Inflammatory macrophage (primary cell): ENCODE results near the gene C1orf116.

Source experiments
- DNase-seq, 2 donors: peaks; one replicate each; pipeline ENCODE4 v3.0.0-alpha.2; 2020 to 2022

The C1orf116 gene

DNA sequence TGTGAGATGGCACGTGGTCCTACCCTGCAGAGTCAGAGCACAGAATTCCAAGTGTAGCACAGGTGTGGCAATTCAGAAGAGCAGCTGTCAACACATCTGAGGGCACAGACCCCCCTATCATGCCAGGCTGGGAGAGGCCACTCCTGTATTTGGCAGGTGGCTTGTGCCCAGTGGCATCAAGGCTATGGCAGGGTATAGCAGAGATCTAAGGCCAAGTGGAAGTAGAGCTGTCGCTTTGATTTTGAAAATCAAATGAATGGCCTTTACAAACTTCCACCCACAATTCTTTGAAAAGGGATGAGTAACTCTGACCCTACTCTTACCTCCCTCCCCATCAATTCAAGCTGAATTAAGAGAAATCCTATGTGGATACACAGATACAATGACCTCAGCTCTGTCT lies 13.4 kb downstream of the C1orf116 start:
- no peak for DNase-seq

DNA sequence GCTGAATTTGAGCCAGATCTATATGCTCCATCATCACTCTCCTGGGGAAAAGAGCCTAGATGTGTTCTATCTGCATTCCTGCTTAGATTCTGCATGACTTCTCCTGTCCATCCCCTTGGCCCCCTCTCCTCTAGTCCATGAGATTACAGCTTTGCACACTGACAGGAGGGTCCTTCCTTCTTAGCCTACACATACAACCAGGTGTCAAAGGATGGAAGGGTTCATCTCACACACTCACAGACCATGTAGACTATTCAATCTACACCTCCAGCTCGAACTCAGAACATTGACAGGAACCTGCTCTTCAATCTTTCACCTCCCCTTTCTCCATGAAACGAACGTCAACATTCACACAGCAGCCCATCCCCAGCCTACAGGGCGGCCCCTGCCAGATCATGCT lies 13.8 kb downstream of the C1orf116 start:
- no peak for DNase-seq

DNA sequence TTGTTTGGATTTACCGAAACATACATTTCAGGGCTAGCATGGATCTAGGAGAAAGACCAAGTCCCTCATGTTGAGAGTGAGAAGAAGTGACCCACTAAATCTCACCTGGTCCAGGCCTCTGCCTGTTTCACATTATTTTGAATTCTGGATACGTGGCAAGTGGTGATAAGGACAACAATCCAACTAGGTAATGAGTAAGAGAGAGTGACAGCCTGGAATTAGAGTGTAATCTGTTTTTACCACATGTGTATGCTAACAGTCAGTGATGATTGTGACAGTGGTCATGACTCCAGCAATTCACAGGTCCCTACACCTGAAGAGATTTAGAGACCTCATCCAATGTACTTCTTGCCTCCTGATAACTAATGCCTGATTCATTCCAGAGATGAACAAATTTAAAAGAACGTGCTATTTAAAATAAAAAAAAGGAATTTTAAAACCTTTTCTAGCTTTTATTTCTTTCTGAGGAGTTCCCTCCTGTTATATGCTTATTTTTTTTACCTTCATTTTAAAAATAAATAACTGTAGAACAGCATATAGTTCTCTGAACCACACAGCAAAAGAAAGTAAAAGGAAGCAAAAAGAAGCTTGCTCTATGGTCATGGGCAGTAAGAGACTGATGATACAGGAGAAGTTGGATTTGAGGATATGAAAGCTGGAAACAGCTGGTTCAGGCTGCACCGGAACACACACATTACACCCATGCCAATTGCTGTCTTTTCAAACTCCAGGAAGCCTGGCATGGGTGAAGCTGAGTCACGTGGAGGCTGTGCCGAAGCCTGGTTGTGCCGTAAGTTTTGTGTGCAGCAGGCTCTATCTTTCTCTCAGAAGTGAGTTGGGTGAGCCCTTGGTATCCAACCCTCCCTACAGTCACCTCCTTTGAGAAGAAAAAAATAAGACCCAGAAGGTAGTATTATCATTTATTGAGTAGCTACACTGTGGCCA lies 14.7 kb downstream of the C1orf116 start:
- peak; percentile 55 to 83 for DNase-seq

DNA sequence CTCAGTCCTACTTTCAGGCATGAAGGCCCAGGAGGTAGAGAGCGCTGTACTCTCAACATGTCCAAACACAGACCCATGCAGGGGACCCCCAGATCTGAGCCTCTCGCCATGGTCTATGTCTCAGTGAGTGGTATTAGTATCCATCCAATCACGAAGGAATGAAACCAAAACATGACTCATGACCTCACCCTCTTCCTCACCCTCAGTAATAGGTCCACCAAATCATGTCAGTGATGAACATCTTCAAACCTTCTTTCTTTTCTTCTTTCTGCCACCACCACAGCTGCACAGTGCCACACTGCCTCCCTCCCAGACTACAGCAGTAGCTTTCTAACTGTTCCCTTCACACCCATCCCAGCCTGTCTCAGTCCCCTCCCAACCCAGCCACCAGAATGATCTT lies 16.8 kb downstream of the C1orf116 start:
- DNase-seq, result no peak

DNA sequence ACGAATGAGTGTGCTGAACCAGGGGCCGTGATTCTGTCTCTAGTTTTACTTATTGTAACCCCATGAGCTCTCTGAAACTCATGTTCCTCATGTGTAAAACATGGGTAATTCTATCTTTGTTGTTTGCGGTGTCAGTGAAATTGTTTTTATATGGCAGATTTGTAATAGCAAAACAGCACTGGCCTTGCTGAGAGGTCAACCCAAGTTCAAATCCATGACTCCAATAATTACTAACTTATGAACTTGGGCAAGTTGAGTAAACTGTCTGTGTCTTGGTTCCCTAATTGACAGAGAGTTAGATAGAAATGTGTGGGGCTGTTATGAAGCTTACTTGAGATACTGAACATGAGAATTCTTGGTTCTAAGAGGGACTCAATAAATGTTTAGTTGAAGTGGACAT lies 17.8 kb downstream of the C1orf116 start:
- peak; percentile 33 to 37 for DNase-seq

DNA sequence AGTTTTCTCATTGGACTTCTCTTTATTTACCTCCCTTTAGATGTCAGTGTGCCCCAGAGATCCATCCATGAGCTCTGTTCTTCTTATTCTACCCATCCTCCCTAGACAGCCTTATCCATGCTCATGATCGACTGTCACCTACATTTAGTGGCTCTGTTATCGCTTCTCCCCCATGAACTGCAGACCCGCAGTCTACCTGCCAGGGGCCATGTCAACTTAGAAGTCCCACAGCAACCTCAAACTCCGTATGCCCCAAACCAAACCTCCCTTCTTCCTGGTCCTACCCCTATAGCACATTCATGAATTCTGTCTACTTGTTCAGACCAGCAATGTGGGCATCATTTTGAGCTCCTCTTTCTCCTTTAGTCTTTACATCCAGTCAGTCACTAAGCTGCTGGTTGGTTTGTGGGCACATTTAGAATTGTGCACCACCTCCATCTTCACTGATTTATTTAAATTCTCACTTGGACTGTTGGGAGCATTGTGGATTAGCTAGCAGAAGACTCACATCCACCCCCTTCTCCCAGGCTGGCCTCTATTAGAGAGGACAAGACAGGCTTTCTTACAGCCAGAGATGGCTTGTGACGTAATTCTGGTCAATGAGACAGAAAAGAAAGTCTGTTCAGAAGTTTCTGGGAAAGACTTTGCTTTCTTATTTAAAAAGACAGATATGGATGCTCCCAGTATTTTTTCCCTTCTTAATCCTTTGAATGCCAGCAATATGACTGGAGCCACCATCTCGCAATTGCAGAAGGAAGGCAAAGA lies 19.1 kb downstream of the C1orf116 start:
- DNase-seq, result no peak

DNA sequence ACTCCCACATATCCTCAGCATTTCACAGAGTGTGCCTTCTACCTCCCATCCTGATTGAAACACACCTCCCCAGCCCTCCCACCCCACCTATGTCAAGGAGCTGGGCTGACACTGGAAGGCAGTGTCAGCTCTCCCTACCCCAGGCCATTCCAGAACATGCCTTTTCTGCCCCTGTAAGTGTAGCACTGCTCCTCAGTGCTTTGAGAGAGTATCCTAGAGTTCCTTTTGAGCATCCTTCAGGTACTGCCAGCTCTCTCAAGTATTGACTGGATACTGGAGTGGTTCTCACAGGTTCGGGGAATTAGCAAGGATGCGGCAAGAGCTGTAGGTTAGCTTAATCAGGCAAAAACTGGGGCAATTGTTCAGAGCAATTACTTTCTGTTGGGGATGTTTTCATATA lies 21.8 kb downstream of the C1orf116 start:
- no peak for DNase-seq

DNA sequence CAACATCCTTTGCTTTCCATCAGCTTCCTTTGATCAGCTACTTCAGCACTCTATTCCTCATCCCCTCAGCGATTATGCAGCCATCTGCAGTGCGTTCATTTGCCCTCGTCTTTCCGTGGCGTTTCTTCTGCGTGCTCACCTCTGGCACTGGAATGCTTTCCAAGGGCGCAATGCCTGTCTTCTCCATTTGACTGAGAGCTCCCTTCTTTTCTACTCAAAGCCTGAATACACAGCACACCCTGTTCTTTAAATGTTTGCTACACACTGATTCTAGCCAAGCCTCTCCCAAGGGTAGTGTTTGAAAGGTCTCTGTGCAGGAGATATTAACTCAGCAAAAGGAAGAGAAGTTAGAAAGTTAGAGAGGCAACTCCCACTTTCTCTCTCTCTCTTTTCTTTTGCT lies 22.6 kb downstream of the C1orf116 start:
- DNase-seq, result no peak

DNA sequence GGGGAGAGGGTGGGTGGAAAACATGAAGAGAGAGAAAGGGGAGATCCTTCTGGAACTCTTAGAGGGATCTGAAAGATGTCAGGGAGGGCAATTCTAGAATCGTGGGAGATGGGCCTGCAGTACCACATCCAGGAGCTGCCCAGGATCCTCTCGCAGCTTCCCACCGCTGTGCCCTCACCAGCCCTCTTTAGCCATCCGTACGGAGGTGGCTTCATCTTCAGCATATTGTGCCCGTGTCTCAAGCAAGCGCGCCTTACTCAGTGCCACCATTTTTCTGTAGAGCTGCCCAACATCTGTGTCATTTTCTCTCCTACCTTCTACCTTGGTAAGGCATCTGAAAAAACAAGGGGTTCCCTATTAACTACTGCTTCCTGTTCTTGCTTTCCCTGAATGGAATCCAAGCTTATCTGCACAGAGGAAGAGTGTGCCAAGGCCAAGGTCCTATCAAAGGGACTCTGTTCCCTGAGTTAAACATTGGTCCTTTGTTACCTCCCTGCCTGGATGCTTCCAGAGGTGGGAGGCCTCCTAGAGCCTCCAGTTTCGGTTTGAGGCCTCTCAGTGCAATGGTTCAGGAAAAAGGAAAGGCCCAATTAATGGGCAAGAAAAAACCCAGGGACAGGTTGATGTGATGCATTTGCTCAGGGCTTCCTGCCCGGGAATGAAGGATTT lies 23.2 kb downstream of the C1orf116 start:
- no peak for DNase-seq

DNA sequence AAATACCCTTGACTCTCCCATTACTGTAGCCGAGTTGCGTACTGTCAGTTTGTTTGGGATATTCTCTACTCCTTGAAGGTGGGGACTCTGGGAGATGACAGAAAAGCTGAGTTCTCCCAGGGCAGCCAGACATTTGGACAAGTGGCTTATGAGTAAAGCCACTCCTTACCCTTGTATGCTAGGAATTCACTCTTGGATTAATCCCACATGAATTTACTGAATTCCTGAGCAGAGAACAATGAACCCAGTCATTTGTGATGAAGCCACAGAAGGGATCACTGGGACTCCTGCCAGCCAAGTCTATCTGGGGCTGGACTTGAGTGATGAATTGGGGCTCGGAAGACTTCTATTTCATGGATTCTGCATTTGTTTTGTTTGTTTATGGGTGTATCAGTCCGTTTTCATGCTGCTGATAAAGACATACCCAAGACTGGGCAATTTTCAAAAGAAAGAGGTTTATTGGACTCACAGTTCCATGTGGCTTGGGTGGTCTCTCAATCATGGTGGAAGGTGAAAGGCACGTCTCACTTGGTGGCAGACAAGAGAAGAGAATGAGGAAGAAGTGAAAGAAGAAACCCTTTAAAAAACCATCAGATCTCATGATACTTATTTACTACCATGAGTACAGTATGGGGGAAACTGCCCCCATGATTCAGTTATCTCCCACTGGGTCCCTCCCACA lies 25.1 kb downstream of the C1orf116 start:
- DNase-seq, result no peak

DNA sequence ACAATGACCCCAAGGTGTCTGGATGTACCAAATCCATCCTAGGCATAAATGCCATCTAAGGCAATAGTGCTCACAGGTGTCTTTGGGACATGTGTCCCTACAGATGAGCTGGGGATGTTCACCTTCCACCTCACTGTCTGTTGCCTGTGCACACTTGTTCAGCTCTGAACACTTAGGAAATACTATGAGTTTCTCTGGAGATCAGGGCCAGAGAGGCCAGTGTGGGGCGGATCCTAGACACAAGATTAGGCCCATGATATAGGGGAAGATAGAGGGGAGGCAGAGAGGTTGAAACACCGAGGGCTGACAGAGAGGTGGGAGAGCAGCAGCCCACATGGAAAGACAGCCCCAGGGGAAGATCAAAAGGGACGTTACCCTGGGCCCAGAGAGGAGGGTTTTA lies 25.6 kb downstream of the C1orf116 start:
- DNase-seq, result no peak

DNA sequence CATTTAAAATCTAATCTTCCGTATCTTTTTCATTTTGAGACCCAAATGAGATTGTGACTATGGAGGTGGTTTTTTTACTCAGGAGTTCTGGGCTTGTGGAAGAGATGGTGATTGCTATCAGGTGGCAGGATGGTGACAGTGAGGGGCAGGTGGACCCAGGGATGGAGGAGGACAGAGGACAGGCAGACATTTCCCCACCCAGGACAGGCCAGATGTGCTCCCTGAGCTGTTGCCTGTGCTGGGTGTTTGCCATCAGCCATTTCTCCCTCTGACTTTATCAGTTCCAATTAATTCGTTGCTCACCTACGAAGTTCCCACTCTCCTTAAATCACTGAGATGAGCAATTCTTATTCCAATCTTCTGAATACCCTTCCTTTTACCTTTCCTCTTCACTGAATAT lies 26.5 kb downstream of the C1orf116 start:
- no peak for DNase-seq

DNA sequence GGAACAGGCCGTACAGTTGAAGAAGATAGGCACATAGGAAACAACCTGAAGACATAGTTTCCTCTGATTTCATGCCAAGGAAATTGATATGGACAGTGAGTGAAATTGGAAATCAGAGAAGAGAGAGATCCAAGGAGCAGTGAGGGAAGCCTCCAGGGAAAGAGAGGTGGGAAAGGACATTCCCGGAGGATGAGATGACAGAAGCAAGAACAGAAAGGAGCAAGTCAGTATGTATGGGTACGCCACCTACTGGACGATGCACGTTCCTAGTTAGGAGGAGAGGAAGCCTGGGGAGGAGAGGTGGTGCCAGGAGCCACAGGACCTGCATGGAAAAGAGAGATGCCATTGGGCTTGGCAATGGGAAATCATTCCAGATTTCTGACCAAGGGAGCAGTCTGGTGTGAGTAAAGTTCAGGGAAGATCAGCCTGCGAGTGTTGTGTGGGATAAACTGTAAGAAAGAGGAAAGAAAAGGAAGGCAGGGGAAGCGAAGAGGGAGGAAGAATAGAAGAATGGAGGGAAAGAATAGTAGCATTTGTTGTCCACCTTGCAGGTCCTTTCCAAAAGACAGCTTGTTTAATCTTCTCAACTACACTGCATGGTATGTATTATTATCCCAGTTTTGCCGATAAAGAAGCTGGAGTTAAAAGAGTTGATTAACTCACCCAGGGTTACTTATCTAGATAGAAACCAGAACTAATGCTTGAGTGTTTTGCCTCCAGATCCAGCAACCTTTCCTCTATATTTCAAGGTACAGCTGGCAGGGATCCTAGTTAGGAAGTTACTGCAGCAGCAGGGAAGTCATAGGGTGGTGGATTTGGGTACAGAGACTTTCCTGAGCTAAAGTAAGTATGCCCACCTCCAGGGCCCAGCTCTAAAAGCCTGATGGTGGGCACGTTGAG lies 27.4 kb downstream of the C1orf116 start:
- peak; percentile 42 to 55 for DNase-seq

DNA sequence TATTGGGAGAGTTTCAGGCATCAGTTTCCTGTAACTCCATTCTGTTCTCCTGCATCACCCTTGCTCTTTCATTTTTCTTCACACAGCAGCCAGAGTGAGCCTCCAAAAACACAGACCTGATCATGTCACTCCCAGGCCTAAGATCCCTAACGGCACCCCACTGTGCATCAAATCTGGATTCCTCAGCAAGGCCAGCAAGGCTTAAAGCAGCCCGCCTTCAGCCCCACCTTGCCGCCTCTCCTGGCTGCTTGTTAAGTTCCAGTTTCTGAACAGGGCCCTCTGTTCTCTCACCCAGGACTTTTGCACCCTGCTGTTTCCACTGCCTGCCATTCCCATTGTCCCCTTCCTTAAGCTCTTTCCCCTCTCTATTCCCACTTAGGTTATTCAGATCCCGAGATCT lies 29.3 kb downstream of the C1orf116 start:
- DNase-seq, result no peak

DNA sequence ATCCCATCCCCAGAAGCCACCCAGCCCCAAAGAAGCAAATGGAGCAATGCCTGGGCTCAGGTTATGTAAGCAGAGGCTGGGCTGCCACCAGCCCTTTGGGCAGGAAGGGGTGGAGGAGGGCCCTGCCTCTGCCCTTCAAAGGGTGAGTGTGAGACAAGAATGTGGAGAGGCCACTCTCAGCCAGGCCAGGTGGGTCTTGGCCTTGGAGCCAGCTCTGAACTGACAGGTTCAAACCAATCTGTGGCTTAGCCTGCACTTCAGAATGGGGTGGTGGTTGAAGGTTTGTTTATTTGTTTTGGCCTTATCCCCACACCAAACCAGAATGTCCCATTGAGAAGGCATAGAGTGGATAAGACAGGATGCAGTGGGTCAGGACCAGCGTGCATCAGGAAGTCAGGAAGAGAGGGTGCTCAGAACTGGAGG lies 29.8 kb downstream of the C1orf116 start:
- no peak for DNase-seq

DNA sequence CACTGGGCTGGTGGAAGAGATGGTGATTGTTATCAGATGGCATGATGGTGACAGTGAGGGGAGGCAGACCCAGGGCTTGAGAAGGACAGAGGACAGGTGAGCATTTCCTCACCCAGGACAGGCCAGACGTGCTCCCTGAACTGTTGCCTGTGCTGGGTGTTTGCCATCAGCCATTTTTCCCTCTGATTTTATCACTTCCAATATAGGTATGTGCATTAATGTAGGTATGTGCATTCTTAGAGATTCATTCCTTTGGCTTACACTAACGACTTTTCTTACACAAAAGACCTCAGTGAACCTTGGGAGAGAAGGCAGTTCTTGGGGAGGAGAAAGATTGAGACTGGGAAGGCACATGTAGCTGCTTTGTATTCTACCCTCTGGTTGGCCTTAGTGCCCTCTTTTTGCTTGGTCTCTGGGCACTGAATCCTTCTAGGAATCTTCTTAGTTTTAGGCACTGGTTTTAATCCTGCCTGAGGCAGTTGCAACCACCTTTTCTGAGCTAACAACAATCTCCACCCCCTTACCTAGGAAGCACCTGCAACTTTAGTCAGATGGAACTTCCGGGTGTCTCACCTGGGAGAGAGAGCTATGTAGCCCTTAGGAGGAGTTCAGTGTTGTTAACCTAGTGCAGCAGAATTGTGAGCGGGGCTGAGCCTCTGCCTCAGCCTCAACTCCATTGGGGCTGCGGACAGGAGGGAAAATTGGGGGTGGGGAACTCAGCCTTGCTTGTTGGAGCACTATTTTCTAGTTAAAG lies 30.9 kb downstream of the C1orf116 start:
- no peak for DNase-seq

DNA sequence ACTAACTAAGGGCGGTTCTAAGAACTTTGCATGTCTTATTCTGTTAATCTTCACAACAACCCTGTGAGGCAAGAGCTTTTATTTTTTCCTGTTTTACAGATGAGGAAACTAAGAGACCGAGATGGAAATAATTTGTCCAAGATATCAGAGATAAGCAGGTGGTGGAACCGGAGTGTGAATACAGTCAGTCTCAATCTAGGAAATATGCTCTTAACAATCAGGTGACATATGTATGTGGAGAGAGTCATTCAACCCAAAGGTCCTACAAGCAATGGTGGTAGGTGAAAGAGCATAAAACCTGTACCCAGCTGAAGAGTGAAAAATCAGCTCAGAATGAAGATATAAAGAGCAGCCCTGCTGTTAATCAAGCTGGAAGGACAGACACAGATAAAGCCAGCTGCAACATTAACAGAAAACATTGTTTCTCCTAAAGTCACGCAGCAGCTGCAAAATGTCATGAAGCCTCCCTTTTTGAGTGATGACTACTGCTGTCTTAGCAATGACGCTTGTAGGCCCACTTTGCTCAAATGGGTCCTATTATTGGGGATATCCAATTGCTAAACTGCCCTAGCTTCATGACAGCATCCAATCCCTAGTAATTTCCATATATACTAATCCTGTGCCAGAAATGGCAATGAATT lies 31.8 kb downstream of the C1orf116 start:
- DNase-seq, result no peak

DNA sequence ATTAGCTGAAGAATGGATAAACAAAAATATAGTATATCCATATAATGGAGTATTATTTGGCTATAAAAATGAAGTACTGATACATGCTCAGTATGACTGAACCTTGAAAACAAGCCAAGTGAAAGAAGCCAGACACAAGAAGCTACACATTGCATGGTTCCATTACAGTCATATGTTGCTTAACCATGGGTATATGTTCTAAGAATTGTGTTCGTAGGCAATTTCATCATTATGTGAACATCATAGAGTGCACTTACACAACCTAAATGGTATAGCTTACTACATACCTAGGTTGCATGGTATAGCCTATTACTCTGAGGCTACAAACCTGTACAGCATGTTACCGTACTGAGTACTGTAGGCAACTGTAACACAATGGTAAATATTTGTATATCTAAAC lies 33.7 kb downstream of the C1orf116 start:
- DNase-seq, result peak; percentile 29 to 76

DNA sequence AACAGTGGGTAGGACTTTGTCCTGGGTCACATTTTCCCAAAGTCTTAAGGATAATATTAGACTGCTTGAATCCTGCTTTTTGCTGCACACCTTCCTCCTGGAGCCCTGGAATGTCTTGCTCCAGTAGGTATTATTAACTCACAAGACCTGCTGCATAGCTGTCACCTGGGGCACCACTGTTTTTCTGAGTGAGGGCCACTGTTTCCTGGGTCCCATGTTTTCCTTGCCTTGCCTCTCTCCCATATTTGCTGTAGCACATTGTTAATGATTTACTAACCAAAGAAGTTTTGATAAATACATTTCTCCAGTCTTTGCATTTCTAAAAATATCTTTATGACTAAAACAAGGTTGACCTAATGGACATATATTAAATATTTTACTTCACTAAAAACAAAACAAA lies 39.8 kb downstream of the C1orf116 start:
- DNase-seq, result no peak

DNA sequence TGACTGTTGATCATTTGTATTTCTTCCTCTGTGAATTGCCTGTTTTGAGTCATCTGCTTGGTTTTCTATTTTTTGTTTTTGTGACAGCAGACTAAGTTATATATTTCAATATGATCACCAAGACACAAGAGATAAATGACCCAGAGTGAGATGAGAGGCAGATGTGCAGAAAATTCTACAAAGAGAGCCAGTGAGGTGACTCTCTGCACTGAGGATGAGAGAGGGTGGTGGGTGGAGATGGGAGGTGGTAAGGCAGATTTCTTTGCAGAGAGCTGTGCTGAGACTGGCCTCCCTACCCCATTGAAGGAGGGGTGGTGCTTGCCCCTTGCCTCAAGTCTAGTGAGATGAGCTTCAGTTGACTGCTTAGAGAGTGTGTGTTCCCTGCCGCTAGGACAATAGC lies 44.7 kb downstream of the C1orf116 start:
- no peak for DNase-seq
